Glutamatergic neuron (in vitro differentiated cells): ENCODE data around the gene TSNAX. TPM values are rescaled to one million over a fixed set of nuclear protein-coding genes. Genes with fewer than 3 reads are reported as not detected.

Source experiments
- DNase-seq: peaks from one replicate; pipeline ENCODE4 v3.0.0; 2022
- H3K27ac Mint-ChIP-seq: one replicate; pipeline ENCODE4 v1.8.0; 2020; ENCODE audit warnings: mild to moderate bottlenecking, mixed read lengths, inconsistent platforms; ENCODE audit not compliant: unreplicated experiment
- H3K27me3 Mint-ChIP-seq: one replicate; pipeline ENCODE4 v1.8.0; 2020; ENCODE audit warnings: mild to moderate bottlenecking, moderate library complexity, mixed read lengths, inconsistent platforms; ENCODE audit not compliant: unreplicated experiment
- H3K36me3 Mint-ChIP-seq: one replicate; pipeline ENCODE4 v1.8.0; 2020; ENCODE audit warnings: mild to moderate bottlenecking, mixed read lengths, inconsistent platforms; ENCODE audit not compliant: unreplicated experiment
- H3K4me1 Mint-ChIP-seq: one replicate; pipeline ENCODE4 v1.8.0; 2020; ENCODE audit warnings: mild to moderate bottlenecking, low read depth, mixed read lengths, inconsistent platforms; ENCODE audit not compliant: unreplicated experiment
- H3K4me3 Mint-ChIP-seq: one replicate; pipeline ENCODE4 v1.8.0; 2020; ENCODE audit warnings: mild to moderate bottlenecking, mixed read lengths, inconsistent platforms; ENCODE audit not compliant: unreplicated experiment
- H3K9me3 Mint-ChIP-seq: one replicate; pipeline ENCODE4 v1.8.0; 2020; ENCODE audit warnings: mild to moderate bottlenecking, moderate library complexity, mixed read lengths, inconsistent platforms; ENCODE audit not compliant: unreplicated experiment
- CTCF ChIP-seq: fragments of 200-600 bp; sonication (generic); IDR thresholded peaks from one replicate; pipeline ENCODE4 v1.5.0; 2021; ENCODE audit not compliant: partially characterized antibody, unreplicated experiment
- total RNA-seq: library from RNA; stranded (reverse); fragmentation: NEBNext Ultra II Directional; extraction: Animal tissue kit (Norgen Biotek cat#: 25700); gene quantifications from one replicate; pipeline ENCODE4 v1.2.1, GENCODE V29; 2021; ENCODE audit not compliant: unreplicated experiment

The TSNAX gene
- total RNA-seq, 1 donor from 2014 or later, result 41.1 TPM

- no peaks in the 10 kb centered on the region for H3K27me3 Mint-ChIP-seq
- H3K36me3 Mint-ChIP-seq, result no peaks in the 10 kb centered on the region
- H3K4me3 Mint-ChIP-seq, result no peak overlapping the region
- H3K27ac Mint-ChIP-seq, result no peak overlapping the region
- no peak for DNase-seq
- no peaks in the 10 kb centered on the region for H3K4me1 Mint-ChIP-seq
- no peaks in the 10 kb centered on the region for H3K9me3 Mint-ChIP-seq
- no peak for TF ChIP-seq CTCF
These were observed 52.4 kb downstream of the TSNAX start for GRCh38 chr1:231580874-231581273.

- Mint-ChIP-seq H3K27me3 (no peaks in the 10 kb centered on the region), H3K4me1 (no peaks in the 10 kb centered on the region), H3K27ac (peak overlapping the region; percentile 3)
These were observed 53.4 kb downstream of the TSNAX start for GRCh38 chr1:231581859-231582258.

GRCh38 chr1:231583376-231583775 lies 54.9 kb downstream of the TSNAX start:
- Mint-ChIP-seq H3K4me3 (no peak overlapping the region), H3K36me3 (no peaks in the 10 kb centered on the region)
- TF ChIP-seq CTCF, result no peak

More at GRCh38 chr1:231581859-231582258, 53.4 kb downstream of the TSNAX start:
- no peak for TF ChIP-seq CTCF
- no peaks in the 10 kb centered on the region for H3K36me3 Mint-ChIP-seq
- no peak for DNase-seq
- no peak overlapping the region for H3K4me3 Mint-ChIP-seq
- no peaks in the 10 kb centered on the region for H3K9me3 Mint-ChIP-seq

GRCh38 chr1:231584117-231584516 lies 55.6 kb downstream of the TSNAX start:
- H3K36me3 Mint-ChIP-seq, result no peaks in the 10 kb centered on the region
- H3K9me3 Mint-ChIP-seq, result peaks cover 3% of the 10 kb centered on the region
- no peak overlapping the region for H3K4me3 Mint-ChIP-seq
- H3K4me1 Mint-ChIP-seq, result no peaks in the 10 kb centered on the region
- H3K27me3 Mint-ChIP-seq, result no peaks in the 10 kb centered on the region
- DNase-seq, result no peak
- no peak for TF ChIP-seq CTCF
- H3K27ac Mint-ChIP-seq, result no peak overlapping the region

More at GRCh38 chr1:231583376-231583775, 54.9 kb downstream of the TSNAX start:
- no peak for DNase-seq
- H3K9me3 Mint-ChIP-seq, result no peaks in the 10 kb centered on the region
- H3K27me3 Mint-ChIP-seq, result no peaks in the 10 kb centered on the region
- no peak overlapping the region for H3K27ac Mint-ChIP-seq
- H3K4me1 Mint-ChIP-seq, result no peaks in the 10 kb centered on the region

- peaks cover 3% of the 10 kb centered on the region for H3K9me3 Mint-ChIP-seq
- H3K27me3 Mint-ChIP-seq, result peaks cover 2% of the 10 kb centered on the region
- H3K27ac Mint-ChIP-seq, result no peak overlapping the region
- no peak for TF ChIP-seq CTCF
- no peaks in the 10 kb centered on the region for H3K36me3 Mint-ChIP-seq
- H3K4me3 Mint-ChIP-seq, result no peak overlapping the region
- no peaks in the 10 kb centered on the region for H3K4me1 Mint-ChIP-seq
- no peak for DNase-seq
These were observed 56.5 kb downstream of the TSNAX start for GRCh38 chr1:231584921-231585320.
